GM18498 (cell line): Measurements from ENCODE around the gene C16orf89.

ENCODE experiments used
- ATAC-seq: cut with Tn5 transposase; IDR thresholded peaks from one replicate; pipeline ENCODE4 v1.9.1; 2021; ENCODE audit warnings: mild to moderate bottlenecking, moderate library complexity; ENCODE audit not compliant: unreplicated experiment

The C16orf89 gene

GRCh38 chr16:5006348-5007193 lies 59.2 kb downstream of the C16orf89 start:
- no peak for ATAC-seq

DNA sequence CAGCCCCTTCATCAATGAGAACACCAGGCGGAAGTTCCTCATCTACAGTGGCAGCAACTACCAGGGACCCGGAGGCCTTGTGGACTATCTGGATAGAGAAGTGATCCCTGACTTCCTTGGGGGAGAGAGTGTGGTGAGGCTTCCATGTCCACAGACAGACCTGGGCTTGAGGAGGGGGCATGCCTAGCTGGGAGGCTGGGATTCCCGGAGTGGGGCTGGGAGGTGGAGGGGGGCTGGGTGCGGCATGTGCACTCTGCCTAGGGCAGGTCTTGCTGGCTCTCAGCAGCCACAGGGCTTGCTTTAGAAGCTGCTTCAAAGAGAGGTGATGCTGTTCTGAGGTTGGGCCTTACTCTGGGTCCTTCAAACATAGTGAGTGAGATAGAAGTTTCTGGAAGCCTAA lies 59.8 kb downstream of the C16orf89 start:
- ATAC-seq: no peak

DNA sequence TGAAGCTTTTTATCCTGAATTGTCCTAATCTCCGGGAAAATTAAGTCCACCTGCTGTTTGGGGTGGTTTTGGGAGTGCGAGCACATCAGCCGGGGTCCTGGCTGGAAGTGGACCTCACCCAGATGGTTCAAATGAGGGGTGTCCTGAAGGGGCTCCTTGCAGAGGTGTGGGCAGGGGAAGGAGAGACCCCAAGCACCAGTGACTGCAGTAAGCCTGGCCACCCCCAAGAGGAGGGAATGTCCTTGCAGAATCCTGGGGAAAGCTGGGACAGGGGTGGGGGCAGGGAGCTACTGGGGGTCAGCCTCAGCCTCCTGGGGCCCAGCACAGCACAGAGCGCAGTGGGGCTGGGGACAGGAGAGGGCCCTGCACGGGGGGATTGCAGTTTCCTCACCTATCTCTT lies 61.4 kb downstream of the C16orf89 start:
- ATAC-seq: no peak

DNA sequence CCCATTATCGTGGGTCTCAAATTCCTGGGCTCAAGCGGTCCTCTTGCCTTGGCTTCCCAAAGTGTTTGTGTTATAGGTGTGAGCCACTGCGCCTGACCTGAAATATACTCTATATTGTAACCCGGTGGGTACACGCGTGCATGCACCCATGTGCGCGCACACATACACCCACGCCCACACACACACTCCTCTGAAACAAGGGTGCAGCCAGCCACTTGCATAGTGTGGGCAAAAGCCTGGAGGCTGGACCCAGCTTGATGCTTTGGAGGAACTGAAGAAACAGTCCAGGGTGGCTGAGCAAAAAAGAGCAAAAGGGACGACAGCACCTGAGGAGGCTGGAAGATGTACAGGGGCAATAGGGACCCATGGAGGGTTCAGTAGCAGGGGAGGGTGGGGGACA lies 61.9 kb downstream of the C16orf89 start:
- ATAC-seq: no peak

DNA sequence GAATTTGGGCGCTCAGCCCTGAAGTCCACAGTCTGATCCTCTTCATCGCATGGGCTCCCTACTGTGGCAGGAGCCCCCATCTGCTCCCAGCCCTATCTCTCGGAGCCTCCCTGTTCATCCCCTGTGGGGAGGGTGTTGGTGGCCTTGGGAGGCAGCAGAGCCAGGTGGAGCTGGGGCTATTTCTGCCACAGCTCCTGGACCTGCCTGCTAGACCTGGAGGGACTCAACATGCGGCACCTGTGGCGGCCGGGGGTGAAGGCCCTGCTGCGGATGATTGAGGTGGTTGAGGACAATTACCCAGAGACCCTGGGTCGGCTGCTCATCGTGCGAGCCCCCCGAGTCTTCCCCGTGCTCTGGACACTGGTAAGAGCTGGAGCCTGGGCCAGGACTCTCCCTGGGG lies 62.5 kb downstream of the C16orf89 start:
- ATAC-seq: no peak

GRCh38 chr16:5002699-5003143 lies 63.0 kb downstream of the C16orf89 start:
- ATAC-seq: no peak

GRCh38 chr16:5001986-5002385 lies 63.8 kb downstream of the C16orf89 start:
- ATAC-seq: no peak

DNA sequence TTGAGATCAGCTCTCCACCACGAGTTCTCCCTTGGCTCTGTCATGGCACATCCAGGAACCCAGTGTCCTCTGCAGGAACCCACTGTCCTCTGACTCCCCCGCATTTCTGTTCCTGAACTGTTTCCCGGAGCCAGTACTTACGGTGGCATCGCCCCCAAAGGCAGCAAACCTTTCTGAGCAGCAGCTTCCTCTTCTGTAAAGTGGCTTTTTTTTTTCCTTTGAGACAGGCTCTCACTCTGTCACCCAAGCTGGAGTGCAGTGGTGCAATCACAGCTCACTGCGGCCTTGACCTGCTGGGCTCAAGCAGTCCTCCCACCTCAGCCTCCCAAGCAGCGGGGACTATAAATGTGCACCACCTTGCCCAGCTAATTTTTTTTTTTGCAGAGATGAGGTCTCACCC lies 64.2 kb downstream of the C16orf89 start:
- no peak for ATAC-seq

DNA sequence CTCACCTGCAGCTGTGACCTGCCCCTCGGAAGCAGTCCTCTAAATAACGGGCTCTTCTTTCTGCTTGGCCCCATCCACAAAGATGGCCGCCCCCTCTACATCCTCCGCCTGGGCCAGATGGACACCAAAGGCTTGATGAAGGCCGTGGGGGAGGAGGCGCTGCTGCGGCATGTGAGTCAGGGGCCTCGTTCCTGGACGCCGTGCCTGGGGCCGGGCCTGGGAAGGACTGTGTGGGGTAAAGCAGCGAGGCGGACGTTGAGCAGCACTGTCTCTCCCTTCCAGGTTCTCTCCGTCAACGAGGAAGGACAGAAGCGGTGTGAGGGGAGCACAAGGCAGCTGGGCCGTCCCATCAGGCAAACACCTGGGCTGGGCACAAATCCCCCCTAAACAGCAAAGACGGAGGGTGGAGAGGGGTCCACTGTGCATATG lies 65.2 kb downstream of the C16orf89 start:
- ATAC-seq: no peak

- no peak for ATAC-seq
These were observed 70.9 kb downstream of the C16orf89 start for GRCh38 chr16:4994719-4995434.
